WTC11 (cell line): Measurements from ENCODE around the gene MBTPS2. TPM values are rescaled to one million over a fixed set of nuclear protein-coding genes. Genes with fewer than 3 reads are reported as not detected.
"Not testable (repeated sequence)": the region's sequence is repeated elsewhere in the genome, so short reads cannot be mapped to it uniquely, and the experiment has no call there.

ENCODE experiments used
- ATAC-seq: fragments of 200-7000 bp; cut with Tn5 transposase; 2 replicates; pipeline ENCODE4 v1.10.0; 2021; ENCODE audit warnings: mild to moderate bottlenecking, moderate library complexity
- CTCF ChIA-PET: fragments of 300-600 bp; sonication (Branson Sonifier 250); formaldehyde crosslinking; loops from one replicate; lab custom pipeline; 2021; ENCODE audit warnings: antibody characterized with exemption; lab: Charles Lee
- POLR2A ChIA-PET: fragments of 350-600 bp; sonication (Branson Sonifier 250); formaldehyde crosslinking; loops from one replicate; lab custom pipeline; 2021; ENCODE audit warnings: antibody characterized with exemption; lab: Charles Lee
- DNase-seq: peaks from one replicate; pipeline ENCODE4 v3.0.0; 2021; ENCODE audit warnings: low spot score
- H3K27ac Mint-ChIP-seq: 2 replicates; pipeline ENCODE4 v1.8.0; 2021; ENCODE audit warnings: mixed read lengths
- H3K27me3 Mint-ChIP-seq: 2 replicates; pipeline ENCODE4 v1.8.0; 2021; ENCODE audit warnings: low read depth, mild to moderate bottlenecking, moderate library complexity, mixed read lengths
- H3K36me3 Mint-ChIP-seq: 2 replicates; pipeline ENCODE4 v1.8.0; 2021; ENCODE audit warnings: mixed read lengths
- H3K4me1 Mint-ChIP-seq: 2 replicates; pipeline ENCODE4 v1.8.0; 2022; ENCODE audit warnings: mixed read lengths
- H3K4me3 Mint-ChIP-seq: 2 replicates; pipeline ENCODE4 v1.8.0; 2021; ENCODE audit warnings: mild to moderate bottlenecking, moderate library complexity, mixed read lengths
- H3K9me3 Mint-ChIP-seq: 2 replicates; pipeline ENCODE4 v1.8.0; 2021; ENCODE audit warnings: mixed read lengths
- ATF3 ChIP-seq: sonication (generic); formaldehyde crosslinking; conservative IDR thresholded peaks from 2 replicates; pipeline ENCODE4 v1.8.1; 2022; ENCODE audit warnings: mild to moderate bottlenecking, missing genetic modification reagents
- CBFB ChIP-seq: sonication (generic); formaldehyde crosslinking; IDR thresholded peaks from 2 replicates; pipeline ENCODE4 v1.8.1; 2022; ENCODE audit warnings: mild to moderate bottlenecking, low read depth, missing genetic modification reagents
- CREM ChIP-seq: sonication (generic); formaldehyde crosslinking; IDR thresholded peaks from 2 replicates; pipeline ENCODE4 v1.8.1; 2022; ENCODE audit warnings: mild to moderate bottlenecking, missing genetic modification reagents, moderate library complexity
- E2F5 ChIP-seq: sonication (generic); formaldehyde crosslinking; IDR thresholded peaks from 2 replicates; pipeline ENCODE4 v1.8.1; 2022; ENCODE audit warnings: mild to moderate bottlenecking, moderate library complexity, missing genetic modification reagents
- ELF4 ChIP-seq: sonication (generic); formaldehyde crosslinking; IDR thresholded peaks from 2 replicates; pipeline ENCODE4 v1.8.1; 2022; ENCODE audit warnings: low read depth, mild to moderate bottlenecking, moderate library complexity, missing genetic modification reagents
- HMGA2 ChIP-seq: fragments of 250-450 bp; sonication (Bioruptor Pico); IDR thresholded peaks from 2 replicates; pipeline ENCODE4 v1.4.0; 2021; ENCODE audit warnings: mild to moderate bottlenecking, moderate library complexity
- JAZF1 ChIP-seq: fragments of 250-450 bp; sonication (Bioruptor Pico); IDR thresholded peaks from 2 replicates; pipeline ENCODE4 v1.9.0; 2021; ENCODE audit warnings: moderate library complexity, mild to moderate bottlenecking, inconsistent platforms
- MAX ChIP-seq: sonication (generic); formaldehyde crosslinking; IDR thresholded peaks from 2 replicates; pipeline ENCODE4 v1.8.0; 2022; ENCODE audit warnings: mild to moderate bottlenecking, missing genetic modification reagents
- NR1H2 ChIP-seq: sonication (generic); formaldehyde crosslinking; IDR thresholded peaks from 2 replicates; pipeline ENCODE4 v1.9.0; 2021; ENCODE audit warnings: mild to moderate bottlenecking, moderate library complexity, missing genetic modification reagents
- SOX15 ChIP-seq: fragments of 250-450 bp; sonication (Bioruptor Pico); IDR thresholded peaks from 2 replicates; pipeline ENCODE4 v1.9.0; 2021; ENCODE audit warnings: mild to moderate bottlenecking
- USF1 ChIP-seq: sonication (generic); formaldehyde crosslinking; IDR thresholded peaks from 2 replicates; pipeline ENCODE4 v1.8.0; 2022; ENCODE audit warnings: mild to moderate bottlenecking, missing genetic modification reagents
- USF2 ChIP-seq: sonication (generic); formaldehyde crosslinking; IDR thresholded peaks from 2 replicates; pipeline ENCODE4 v1.8.1; 2023; ENCODE audit warnings: mild to moderate bottlenecking, missing genetic modification reagents, moderate library complexity
- ZBTB21 ChIP-seq: sonication (generic); formaldehyde crosslinking; IDR thresholded peaks from 2 replicates; pipeline ENCODE4 v1.8.1; 2023; ENCODE audit warnings: mild to moderate bottlenecking, missing genetic modification reagents, borderline replicate concordance
- ZNF121 ChIP-seq: sonication (generic); formaldehyde crosslinking; IDR thresholded peaks from 2 replicates; pipeline ENCODE4 v1.8.0; 2023; ENCODE audit warnings: missing genetic modification reagents
- ZNF317 ChIP-seq: sonication (generic); formaldehyde crosslinking; IDR thresholded peaks from 2 replicates; pipeline ENCODE4 v1.8.1; 2023; ENCODE audit warnings: low read depth, mild to moderate bottlenecking, moderate library complexity, missing genetic modification reagents, borderline replicate concordance
- ZNF671 ChIP-seq: fragments of 250-450 bp; sonication (Bioruptor Pico); IDR thresholded peaks from 2 replicates; pipeline ENCODE4 v1.8.0; 2021; ENCODE audit warnings: mild to moderate bottlenecking
- total RNA-seq: library from RNA; stranded (reverse); gene quantifications from 3 replicates; pipeline ENCODE4 v1.2.3, GENCODE V29; 2021

The MBTPS2 gene
- total RNA-seq, 1 experiment from 2014 or later = 9.1 TPM

GRCh38 chrX:21870494-21870893, 31.1 kb downstream of the MBTPS2 start (continued):
- TF ChIP-seq USF1 (CRISPR knock-in tag) = no peak

GRCh38 chrX:21873063-21873775, 33.8 kb downstream of the MBTPS2 start:
- ATAC-seq = no peak

GRCh38 chrX:21874182-21874581, 34.8 kb downstream of the MBTPS2 start:
- DNase-seq, POLR2A ChIA-PET, ATAC-seq, H3K4me1 Mint-ChIP-seq, H3K9me3 Mint-ChIP-seq, H3K36me3 Mint-ChIP-seq, H3K4me3 Mint-ChIP-seq, H3K27me3 Mint-ChIP-seq, H3K27ac Mint-ChIP-seq: not testable (repeated sequence)
- CTCF ChIA-PET = interaction anchor here (0.7 kb wide), 1 partner anchor 99 kb away, joined by 3 read pairs; no protein-coding TSS in a partner anchor

More at GRCh38 chrX:21873063-21873775, 33.8 kb downstream of the MBTPS2 start:
- CTCF ChIA-PET = no interaction called here
- Mint-ChIP-seq H3K4me3 (no peak overlapping the region), H3K36me3 (no peaks in the 10 kb centered on the region), H3K9me3 (no peaks in the 10 kb centered on the region), H3K27me3 (no peaks in the 10 kb centered on the region), H3K4me1 (no peaks in the 10 kb centered on the region), H3K27ac (no peak overlapping the region)
- TF ChIP-seq CBFB (CRISPR knock-in tag) = no peak
- DNase-seq = no peak
- POLR2A ChIA-PET = no interaction called here

- TF ChIP-seq MAX (CRISPR knock-in tag) = no peak
- no peak for TF ChIP-seq CREM (CRISPR knock-in tag)
- no peak for TF ChIP-seq ELF4
- TF ChIP-seq ZNF317 (CRISPR knock-in tag) = no peak
- no peak for TF ChIP-seq SOX15 (CRISPR knock-in tag)
- TF ChIP-seq JAZF1 = no peak
- TF ChIP-seq USF2 = no peak
- no peak for TF ChIP-seq ZNF121
- TF ChIP-seq ATF3 (CRISPR knock-in tag) = no peak
- TF ChIP-seq E2F5 (CRISPR knock-in tag) = no peak
- no peak for TF ChIP-seq ZBTB21
- TF ChIP-seq HMGA2 = no peak
- TF ChIP-seq NR1H2 (CRISPR knock-in tag) = no peak
- TF ChIP-seq ZNF671 (CRISPR knock-in tag) = no peak
- no peak overlapping the region for H3K4me3 Mint-ChIP-seq
- H3K36me3 Mint-ChIP-seq = no peaks in the 10 kb centered on the region
- H3K4me1 Mint-ChIP-seq = no peaks in the 10 kb centered on the region
- POLR2A ChIA-PET = no interaction called here
- CTCF ChIA-PET = no interaction called here
- H3K9me3 Mint-ChIP-seq = no peaks in the 10 kb centered on the region
- no peaks in the 10 kb centered on the region for H3K27me3 Mint-ChIP-seq
- H3K27ac Mint-ChIP-seq = no peak overlapping the region
- ATAC-seq (no peak), DNase-seq (no peak)
Observed at GRCh38 chrX:21875013-21875412, 35.6 kb downstream of the MBTPS2 start.
